Tibial nerve (tissue), 4 donors: ENCODE data around the gene GALNT14. TPM values are rescaled to one million over a fixed set of nuclear protein-coding genes. Genes with fewer than 3 reads are reported as not detected.

Experiments used
- DNase-seq, 2 donors: peaks; one replicate each; pipeline ENCODE4 v3.0.0-alpha.2; 2019; ENCODE audit warnings: low spot score in 2 of 2
- H3K27ac ChIP-seq, 4 donors: fragments of 200-600 bp; sonication (generic) in 3 of 4; one replicate each; pipeline ENCODE4 v1.5.1; 2017 to 2019; ENCODE audit warnings: mild to moderate bottlenecking in 1 of 4
- H3K27me3 ChIP-seq, 2 donors: fragments of 200-600 bp; sonication (generic) in 1 of 2; one replicate each; pipeline versions ENCODE4 v1.5.1 to v1.6.0; 2017 to 2019
- H3K36me3 ChIP-seq, 3 donors: fragments of 200-600 bp; sonication (generic); one replicate each; pipeline ENCODE4 v1.5.1; 2018 to 2019
- H3K4me1 ChIP-seq, 4 donors: fragments of 200-600 bp; sonication (generic) in 3 of 4; one replicate each; pipeline ENCODE4 v1.5.1; 2017 to 2019
- H3K4me3 ChIP-seq, 4 donors: fragments of 200-600 bp; sonication (generic) in 3 of 4; one replicate each; pipeline ENCODE4 v1.5.1; 2017 to 2019; ENCODE audit warnings: mild to moderate bottlenecking in 1 of 4, moderate library complexity in 1 of 4
- H3K9me3 ChIP-seq, 4 donors: fragments of 200-600 bp; sonication (generic) in 3 of 4; one replicate each; pipeline ENCODE4 v1.5.1; 2017 to 2019
- EP300 ChIP-seq, 2 donors: sonication (generic); formaldehyde crosslinking; IDR thresholded peaks; one replicate each; pipeline ENCODE4 v1.6.1; 2017; ENCODE audit warnings: antibody characterized with exemption in 2 of 2, mild to moderate bottlenecking in 1 of 2
- POLR2A ChIP-seq, 2 donors: fragments of 450-650 bp; IDR thresholded peaks; one replicate each; pipeline ENCODE4 v1.6.1; 2017; ENCODE audit warnings: antibody characterized with exemption in 2 of 2, mild to moderate bottlenecking in 2 of 2, moderate library complexity in 2 of 2
- WGBS, 2 donors: methylation state at CpG; one replicate each; pipeline ENCODE4 v1.1.5; 2018; 5-methylcytosine and 5-hydroxymethylcytosine counted together
- total RNA-seq, 4 donors: library from RNA; depleted of rRNA; stranded (reverse); fragments of >200 nt; gene quantifications; one replicate each; pipeline ENCODE4 v1.1.0, GENCODE V29; 2016
- TF ChIP-seq, protein P1 (sequence below), 5 experiments: fragments of 200-600 bp in 3 of 5; fragments of 450-650 bp in 2 of 5; sonication (generic) in 3 of 5; IDR thresholded peaks; one replicate each; pipeline ENCODE4 v1.5.1; 2016 to 2019; ENCODE audit warnings: antibody characterized with exemption in 5 of 5, mild to moderate bottlenecking in 3 of 5, moderate library complexity in 2 of 5

Gene GALNT14
- total RNA-seq, 4 donors from 2014 or later: 0.21 to 4.2 (median 0.78) TPM; not detected in 1

DNA sequence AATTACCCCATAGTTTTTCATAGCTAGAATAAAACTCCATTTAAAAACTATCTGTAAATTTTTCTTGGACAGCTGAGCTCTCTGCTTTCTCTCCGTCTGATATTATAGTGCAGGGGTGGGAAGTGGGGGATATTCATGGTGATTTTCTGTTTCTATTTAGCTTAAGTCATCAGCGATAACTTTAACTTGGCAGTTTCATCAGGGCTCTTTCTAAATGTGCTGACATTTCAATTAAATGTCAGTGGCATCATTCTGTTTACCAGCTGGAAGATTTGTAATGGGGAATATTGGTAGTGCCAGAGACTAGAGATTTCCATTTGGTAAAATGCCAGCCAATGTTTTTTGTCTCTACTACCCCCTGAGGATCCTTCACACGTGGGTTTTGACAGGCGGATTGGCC is 277.5 kb downstream of the GALNT14 start:
- TF ChIP-seq POLR2A (IDR thresholded peaks at IDR 0.05) (no peak), EP300 (IDR thresholded peaks at IDR 0.05) (no peak)
- TF ChIP-seq, protein P1, sequence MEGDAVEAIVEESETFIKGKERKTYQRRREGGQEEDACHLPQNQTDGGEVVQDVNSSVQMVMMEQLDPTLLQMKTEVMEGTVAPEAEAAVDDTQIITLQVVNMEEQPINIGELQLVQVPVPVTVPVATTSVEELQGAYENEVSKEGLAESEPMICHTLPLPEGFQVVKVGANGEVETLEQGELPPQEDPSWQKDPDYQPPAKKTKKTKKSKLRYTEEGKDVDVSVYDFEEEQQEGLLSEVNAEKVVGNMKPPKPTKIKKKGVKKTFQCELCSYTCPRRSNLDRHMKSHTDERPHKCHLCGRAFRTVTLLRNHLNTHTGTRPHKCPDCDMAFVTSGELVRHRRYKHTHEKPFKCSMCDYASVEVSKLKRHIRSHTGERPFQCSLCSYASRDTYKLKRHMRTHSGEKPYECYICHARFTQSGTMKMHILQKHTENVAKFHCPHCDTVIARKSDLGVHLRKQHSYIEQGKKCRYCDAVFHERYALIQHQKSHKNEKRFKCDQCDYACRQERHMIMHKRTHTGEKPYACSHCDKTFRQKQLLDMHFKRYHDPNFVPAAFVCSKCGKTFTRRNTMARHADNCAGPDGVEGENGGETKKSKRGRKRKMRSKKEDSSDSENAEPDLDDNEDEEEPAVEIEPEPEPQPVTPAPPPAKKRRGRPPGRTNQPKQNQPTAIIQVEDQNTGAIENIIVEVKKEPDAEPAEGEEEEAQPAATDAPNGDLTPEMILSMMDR (IDR thresholded peaks at IDR 0.05): no peak
- WGBS, 2 donors: 58 to 69% methylated on average over 4 of the region's 4 CpGs
- no peak for DNase-seq
- Histone ChIP-seq H3K27me3 (no peaks in the 10 kb centered on the region), H3K4me1 (no peaks in the 10 kb centered on the region), H3K36me3 (no peaks in the 10 kb centered on the region), H3K9me3 (peaks cover 0 to 3% (median 0%) of the 10 kb centered on the region in 4 donors), H3K4me3 (no peak overlapping the region), H3K27ac (no peak overlapping the region)

Other genes with a start within 250 kb of the GALNT14 start
- gene CAPN14, start 79.1 kb upstream of the GALNT14 start, total RNA-seq: not detected
- 10 to 100 TPM in 2 of 4 donors, 1 to 10 TPM in 2; 8.3 to 12.6 (median 9.3) TPM for gene EHD3, start 95.7 kb upstream of the GALNT14 start, total RNA-seq